GM19372 (cell line): Measurements from ENCODE around the gene LNPEP.
A peak's percentile ranks its signal among the peaks of the same experiment; 100 is the strongest.

Source experiments
- ATAC-seq: cut with Tn5 transposase; IDR thresholded peaks from one replicate; pipeline ENCODE4 v1.9.1; 2021; ENCODE audit warnings: mild to moderate bottlenecking, low read depth, moderate library complexity; ENCODE audit not compliant: unreplicated experiment

Gene LNPEP

DNA sequence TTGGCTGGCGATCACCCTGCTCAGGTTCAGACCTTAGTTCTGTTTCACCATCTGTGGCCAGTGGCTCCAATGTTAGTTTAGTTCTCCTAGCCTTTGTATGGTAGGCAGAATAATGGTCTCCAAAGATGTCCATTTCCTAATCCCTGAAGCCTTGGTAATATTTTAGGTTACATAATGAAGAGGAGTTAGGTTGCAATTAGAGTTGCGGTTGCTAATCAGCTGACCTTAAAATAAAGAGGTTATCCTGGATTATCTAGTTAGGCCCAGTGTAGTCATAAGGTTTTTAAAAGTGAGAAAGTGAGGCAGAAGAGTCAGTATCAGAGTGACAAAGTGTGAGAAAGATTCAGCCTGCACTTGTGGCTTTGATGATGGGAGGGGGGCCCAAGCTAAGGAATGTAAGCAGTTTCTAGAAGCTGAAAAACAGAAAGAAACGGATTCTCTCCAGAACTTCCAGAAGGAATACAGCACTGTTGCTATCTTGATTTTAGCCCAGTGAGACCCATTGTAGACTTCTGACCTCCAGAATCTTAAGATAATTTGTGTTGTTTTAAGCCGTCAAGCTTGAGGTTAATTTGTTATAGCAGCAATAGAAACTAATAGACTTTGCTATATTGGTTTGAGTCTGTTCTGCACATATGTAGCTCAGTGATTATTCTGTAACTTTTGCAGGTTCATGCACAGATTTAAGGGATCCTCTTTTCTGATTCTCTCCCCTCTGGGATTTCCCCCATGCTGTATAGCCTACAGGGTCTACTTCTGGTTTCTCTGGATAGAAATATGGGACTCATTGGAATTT, 21.6 kb downstream of the LNPEP start:
- ATAC-seq: peak; percentile 32

GRCh38 chr5:96958977-96959376, 23.1 kb downstream of the LNPEP start:
- ATAC-seq: no peak

DNA sequence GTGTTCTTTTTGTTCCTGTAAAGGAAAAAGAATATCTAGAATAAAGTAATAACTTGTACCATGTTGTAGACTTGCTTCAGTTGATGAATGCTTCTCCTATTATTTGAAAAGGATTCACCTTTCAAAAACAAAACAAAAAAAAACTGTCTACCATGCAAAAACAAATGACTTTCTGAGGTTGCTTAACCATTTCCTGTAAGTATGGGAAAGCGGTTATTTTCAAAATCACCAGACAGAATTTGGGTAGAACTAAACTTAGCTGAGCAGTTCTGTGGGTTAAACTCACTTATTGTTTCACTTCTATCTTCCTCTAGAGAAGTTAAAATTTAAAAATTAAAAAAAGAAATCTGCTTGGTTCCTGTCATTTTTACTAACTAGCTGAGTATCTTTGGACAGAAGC, 25.2 kb downstream of the LNPEP start:
- ATAC-seq: peak; percentile 62

GRCh38 chr5:96962540-96962991, 26.7 kb downstream of the LNPEP start:
- no peak for ATAC-seq

DNA sequence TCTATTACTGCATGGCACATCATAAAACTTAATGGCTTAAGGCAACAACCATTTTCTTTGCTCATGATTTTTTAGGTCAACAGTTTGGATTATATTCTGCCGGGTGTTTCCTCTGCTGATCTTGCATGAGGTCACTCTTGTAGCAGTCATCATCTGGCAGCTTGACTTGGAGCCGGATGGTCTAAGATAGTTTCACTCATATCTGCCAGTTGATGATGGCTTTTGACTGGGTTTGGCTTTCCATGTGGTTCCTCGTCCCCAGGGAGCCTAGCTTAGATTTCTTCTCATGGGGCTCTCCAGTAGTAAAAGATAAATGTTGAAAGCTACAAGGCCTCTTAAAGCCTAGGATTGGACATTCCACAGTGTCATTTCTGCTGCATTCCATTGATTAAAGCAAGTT, 27.4 kb downstream of the LNPEP start:
- ATAC-seq: peak; percentile 58

DNA sequence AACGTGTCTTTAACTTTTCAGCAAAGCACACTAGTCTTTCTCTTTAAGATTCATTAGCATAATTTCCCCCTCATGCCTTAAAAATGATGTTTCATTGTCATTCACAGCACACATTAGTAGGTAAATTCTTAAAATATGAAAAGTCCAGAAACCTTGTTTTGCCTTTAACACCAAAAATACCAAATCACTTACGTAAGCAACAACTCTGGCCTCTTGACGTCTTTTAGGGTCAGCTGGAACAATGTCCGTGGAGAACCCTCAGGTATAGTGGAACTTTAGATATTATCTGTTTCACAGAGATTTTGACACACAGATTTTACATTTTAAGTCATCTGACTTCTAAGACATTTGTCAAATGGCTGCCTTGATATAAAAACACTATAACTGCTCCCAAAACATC, 30.9 kb downstream of the LNPEP start:
- no peak for ATAC-seq

DNA sequence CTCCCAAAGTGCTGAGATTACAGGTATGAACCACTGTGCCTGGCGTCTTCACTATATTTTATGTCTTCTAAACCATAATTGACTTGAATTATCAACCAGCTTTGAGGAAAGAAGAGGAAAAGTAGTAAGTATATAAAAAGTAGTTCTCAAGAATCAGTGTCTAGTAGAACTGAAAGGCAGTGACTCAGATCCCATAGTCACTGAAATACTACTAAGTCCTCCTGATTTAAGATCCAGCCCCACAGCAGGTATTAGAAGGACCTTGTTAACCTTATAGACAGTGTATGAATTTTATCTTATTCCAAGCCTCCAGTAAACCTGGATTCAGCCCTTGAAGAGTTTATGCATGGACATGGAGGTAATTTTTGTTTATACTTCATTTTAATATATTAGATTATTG, 31.5 kb downstream of the LNPEP start:
- ATAC-seq: no peak

GRCh38 chr5:96968074-96968473, 32.2 kb downstream of the LNPEP start:
- ATAC-seq: no peak

DNA sequence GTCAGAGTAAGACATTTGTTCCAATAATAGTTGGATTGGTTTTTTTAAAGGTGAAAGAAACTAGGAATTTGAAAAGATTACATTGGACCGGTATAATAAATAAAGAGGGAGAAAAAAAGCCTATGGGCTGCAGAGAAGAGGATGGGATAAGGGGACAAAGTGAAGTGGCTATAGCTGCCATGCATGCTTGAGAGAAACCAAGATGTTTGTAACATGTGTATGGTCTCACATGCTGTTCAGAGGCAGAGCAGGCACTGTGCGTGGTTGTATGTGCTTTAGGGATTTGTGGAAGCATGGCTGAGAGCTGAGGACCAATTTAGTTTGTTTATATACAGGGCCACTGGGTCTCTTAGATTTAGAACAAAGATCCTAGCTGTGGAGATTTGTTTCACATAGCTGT, 32.7 kb downstream of the LNPEP start:
- ATAC-seq: no peak

- ATAC-seq: no peak
Measured at GRCh38 chr5:96969366-96969765, 33.5 kb downstream of the LNPEP start.

GRCh38 chr5:96972599-96973334, 36.9 kb downstream of the LNPEP start:
- ATAC-seq: no peak

GRCh38 chr5:96973532-96974401, 37.9 kb downstream of the LNPEP start:
- no peak for ATAC-seq

- no peak for ATAC-seq
Measured at GRCh38 chr5:96975656-96976055, 39.8 kb downstream of the LNPEP start.

DNA sequence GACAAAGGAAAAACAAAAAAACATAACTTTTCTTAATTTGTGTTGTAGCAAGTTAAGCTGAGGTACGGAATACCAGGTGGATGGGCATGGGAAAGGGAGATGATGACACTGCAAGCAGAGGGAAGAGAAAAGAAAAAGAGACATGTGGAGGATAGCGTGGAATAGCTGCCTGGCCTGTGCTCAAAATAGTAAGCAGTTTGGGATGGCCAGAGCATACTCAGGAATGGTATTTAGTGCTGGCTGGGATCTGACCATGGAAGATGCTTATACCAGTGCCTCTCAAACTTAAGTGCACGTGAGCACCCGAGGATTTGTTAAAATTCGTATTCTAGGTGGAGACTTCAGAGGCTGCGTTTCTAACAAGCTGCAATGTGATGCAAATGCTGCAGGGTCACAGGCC, 41.3 kb downstream of the LNPEP start:
- ATAC-seq: no peak

GRCh38 chr5:96978812-96979449, 43.1 kb downstream of the LNPEP start:
- ATAC-seq: no peak

- ATAC-seq: no peak
Measured at GRCh38 chr5:96984506-96985192, 48.8 kb downstream of the LNPEP start.

- ATAC-seq: no peak
Measured at GRCh38 chr5:96986450-96986849, 50.6 kb downstream of the LNPEP start.

DNA sequence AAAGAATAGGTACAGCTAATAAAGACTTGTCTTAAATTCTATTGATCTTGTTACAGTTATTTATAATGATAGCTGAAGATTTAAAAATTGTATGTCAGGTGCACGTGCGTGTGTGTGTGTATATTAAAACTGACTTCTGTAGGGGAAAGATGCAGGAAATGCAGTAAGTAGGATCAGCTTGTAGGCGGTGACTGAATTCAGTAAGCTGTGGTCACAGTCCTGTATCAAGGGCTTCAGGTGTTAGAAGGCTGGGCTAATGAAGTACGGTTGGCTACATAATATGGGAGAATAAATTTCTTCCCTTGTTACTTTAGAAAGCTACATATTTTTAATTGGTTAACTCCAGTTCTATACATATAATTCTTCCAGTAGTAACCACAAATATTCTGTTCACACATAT, 54.2 kb downstream of the LNPEP start:
- no peak for ATAC-seq

GRCh38 chr5:96991708-96992107, 55.8 kb downstream of the LNPEP start:
- ATAC-seq: no peak

- no peak for ATAC-seq
Measured at GRCh38 chr5:96993760-96994159, 57.9 kb downstream of the LNPEP start.
